ENCODE results near the gene UGT1A7.
"Not testable (repeated sequence)": the region's sequence is repeated elsewhere in the genome, so short reads cannot be mapped to it uniquely, and the experiment has no call there.

The UGT1A7 gene

GRCh38 chr2:233680361-233681045, 1.2 kb upstream of the UGT1A7 start:
- DNase-seq (no peak), ATAC-seq (no peak)

GRCh38 chr2:233684640-233685039, 2.9 kb downstream of the UGT1A7 start:
- DNase-seq (no peak), ATAC-seq (no peak)

GRCh38 chr2:233686928-233687327, 5.2 kb downstream of the UGT1A7 start:
- ATAC-seq: no peak

GRCh38 chr2:233688341-233688740, 6.6 kb downstream of the UGT1A7 start:
- no peak for DNase-seq
- no peak for ATAC-seq

More at GRCh38 chr2:233686928-233687327, 5.2 kb downstream of the UGT1A7 start:
- no peak for DNase-seq

GRCh38 chr2:233689031-233689430, 7.3 kb downstream of the UGT1A7 start:
- DNase-seq: no peak
- no peak for ATAC-seq

- ATAC-seq (no peak), DNase-seq (no peak)
Measured at GRCh38 chr2:233689501-233689900, 7.8 kb downstream of the UGT1A7 start.

- no peak for DNase-seq
- ATAC-seq: no peak
Measured at GRCh38 chr2:233690444-233690843, 8.7 kb downstream of the UGT1A7 start.

GRCh38 chr2:233691443-233692433, 10.0 kb downstream of the UGT1A7 start:
- ATAC-seq (no peak), DNase-seq (no peak)

- ATAC-seq: no peak
- no peak for DNase-seq
Measured at GRCh38 chr2:233692648-233693047, 10.9 kb downstream of the UGT1A7 start, which contains the start of gene UGT1A6. TSS of gene UGT1A6 (plus strand) at chr2:233692890. CDS start at chr2:233693005, 115 bp downstream.

- DNase-seq: no peak
Measured at GRCh38 chr2:233693963-233694362, 12.3 kb downstream of the UGT1A7 start.

GRCh38 chr2:233698740-233699139, 17.0 kb downstream of the UGT1A7 start:
- no peak for DNase-seq

More at GRCh38 chr2:233693963-233694362, 12.3 kb downstream of the UGT1A7 start:
- no peak for ATAC-seq

GRCh38 chr2:233699424-233700027, 17.8 kb downstream of the UGT1A7 start:
- DNase-seq: no peak
- ATAC-seq: no peak

More at GRCh38 chr2:233698740-233699139, 17.0 kb downstream of the UGT1A7 start:
- ATAC-seq: no peak

- no peak for ATAC-seq
- DNase-seq: no peak
Measured at GRCh38 chr2:233700028-233700635, 18.4 kb downstream of the UGT1A7 start.

- not testable (repeated sequence) for DNase-seq, ATAC-seq
Measured at GRCh38 chr2:233700842-233701241, 19.1 kb downstream of the UGT1A7 start.

GRCh38 chr2:233702238-233702637, 20.5 kb downstream of the UGT1A7 start:
- DNase-seq: no peak
- no peak for ATAC-seq

- no peak for ATAC-seq
- DNase-seq: no peak
Measured at GRCh38 chr2:233705911-233706506, 24.3 kb downstream of the UGT1A7 start.

- DNase-seq: no peak
- ATAC-seq: no peak
Measured at GRCh38 chr2:233706720-233707119, 25.0 kb downstream of the UGT1A7 start.

GRCh38 chr2:233707940-233708644, 26.4 kb downstream of the UGT1A7 start:
- ATAC-seq: no peak
- no peak for DNase-seq

GRCh38 chr2:233708942-233709341, 27.2 kb downstream of the UGT1A7 start:
- DNase-seq: no peak
- ATAC-seq: no peak

- DNase-seq (peak; percentile 83), ATAC-seq (peak; percentile 63)
Measured at GRCh38 chr2:233711312-233712008, 29.8 kb downstream of the UGT1A7 start.

Measured in stimulated activated naive CD8-positive, alpha-beta T cell treated with anti-CD3 and anti-CD28 coated beads, Interleukin-15, Interleukin-2, amounts not matched to agents 100 U/mL and 50 U/mL, for 24 hours (primary cell).